T follicular helper cell (primary cell): ENCODE results near the gene PAPOLA.
"Not testable (repeated sequence)": the region's sequence is repeated elsewhere in the genome, so short reads cannot be mapped to it uniquely, and the experiment has no call there.

Source experiments
- DNase-seq: peaks from one replicate; pipeline ENCODE4 v3.0.0-alpha.2; 2020; ENCODE audit warnings: low read depth

PAPOLA gene

DNA sequence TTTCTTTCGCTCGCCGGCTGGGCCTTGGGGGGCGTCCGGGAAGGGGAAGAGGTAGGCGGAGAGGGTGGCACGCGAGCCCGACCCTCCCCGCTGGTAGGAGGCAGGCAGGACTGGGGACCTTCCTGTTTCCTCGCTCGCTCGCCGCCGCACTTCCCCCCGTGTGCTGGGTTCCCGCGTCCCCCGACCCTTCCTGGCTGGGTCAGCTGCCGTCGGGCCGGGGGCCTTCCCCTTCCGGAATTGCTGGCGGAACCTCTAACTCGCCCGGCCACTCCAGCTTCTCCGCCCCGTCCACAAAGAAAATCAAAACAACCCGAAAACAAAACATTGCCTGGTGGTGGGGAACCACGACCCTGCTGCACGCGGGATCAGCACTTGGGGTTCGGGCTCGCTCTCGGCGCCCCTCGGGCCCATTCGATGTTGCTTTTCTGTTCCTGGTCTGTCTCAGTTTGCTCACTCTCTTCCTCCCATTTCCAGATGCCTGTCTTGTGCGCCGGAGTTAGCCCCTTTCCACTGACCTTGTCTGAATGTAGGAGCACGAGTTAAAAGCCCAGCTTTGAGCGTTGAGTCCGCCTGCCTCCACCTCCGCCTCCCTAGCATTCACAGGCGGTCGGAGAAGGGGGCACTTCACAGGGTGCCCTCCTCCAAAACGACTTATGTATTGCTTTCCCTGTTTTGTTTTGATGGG, 581 bp downstream of the PAPOLA start:
- DNase-seq = no peak

DNA sequence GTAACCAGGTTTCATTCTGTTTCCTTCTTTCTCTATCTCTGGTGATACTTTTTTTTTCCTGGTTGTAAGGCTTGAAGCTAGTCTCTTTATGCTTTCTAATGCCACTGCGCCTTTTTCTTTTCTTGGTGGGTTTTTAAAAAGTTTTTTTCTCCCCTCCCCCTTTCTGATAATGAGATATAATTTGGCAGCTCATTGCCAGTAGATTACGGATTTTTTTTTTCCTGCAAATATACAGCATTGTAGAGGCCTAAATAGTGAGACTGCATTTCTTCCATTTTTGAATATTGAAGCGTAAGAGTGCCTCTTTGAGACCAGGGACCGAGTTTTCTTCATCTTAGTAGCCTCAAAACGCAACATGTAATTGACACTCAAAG, 1.1 kb downstream of the PAPOLA start:
- no peak for DNase-seq

DNA sequence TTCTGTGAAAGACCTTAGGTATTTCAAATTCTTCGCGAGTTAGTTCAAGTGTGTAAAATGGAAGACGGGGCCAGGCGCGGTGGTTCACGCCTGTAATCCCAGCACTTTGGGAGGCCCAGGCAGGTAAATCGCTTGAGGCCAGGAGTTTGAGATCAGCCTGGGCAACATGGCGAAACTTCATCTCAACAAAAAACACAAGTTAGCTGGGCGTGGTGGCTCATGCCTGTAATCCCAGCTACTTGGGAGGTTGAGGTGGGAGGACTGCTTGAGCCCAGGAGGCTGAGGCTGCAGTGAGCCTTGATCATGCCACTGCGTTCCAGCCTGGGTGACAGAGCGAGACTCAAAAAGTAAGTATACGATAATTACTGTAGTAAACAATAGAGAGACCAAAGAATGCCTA, 2.2 kb downstream of the PAPOLA start:
- not testable (repeated sequence) for DNase-seq

DNA sequence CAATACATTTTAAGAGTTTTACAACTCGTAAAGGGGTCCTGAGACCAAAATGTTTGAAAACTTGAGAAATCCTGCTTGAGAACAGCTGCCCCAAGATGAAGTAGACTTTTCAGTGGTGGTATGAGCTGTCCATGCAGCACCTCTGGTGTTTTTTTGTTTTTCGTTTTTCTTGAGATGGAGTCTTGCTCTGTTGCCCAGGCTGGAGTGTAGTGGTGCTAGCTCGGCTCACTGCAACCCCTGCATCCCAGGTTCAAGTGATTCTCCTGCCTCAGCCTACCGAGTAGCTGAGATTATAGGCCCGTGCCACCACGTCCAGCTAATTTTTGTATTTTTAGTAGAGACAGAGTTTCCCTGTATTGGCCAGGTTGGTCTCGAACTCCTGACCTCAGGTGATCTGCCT, 5.5 kb downstream of the PAPOLA start:
- no peak for DNase-seq

DNA sequence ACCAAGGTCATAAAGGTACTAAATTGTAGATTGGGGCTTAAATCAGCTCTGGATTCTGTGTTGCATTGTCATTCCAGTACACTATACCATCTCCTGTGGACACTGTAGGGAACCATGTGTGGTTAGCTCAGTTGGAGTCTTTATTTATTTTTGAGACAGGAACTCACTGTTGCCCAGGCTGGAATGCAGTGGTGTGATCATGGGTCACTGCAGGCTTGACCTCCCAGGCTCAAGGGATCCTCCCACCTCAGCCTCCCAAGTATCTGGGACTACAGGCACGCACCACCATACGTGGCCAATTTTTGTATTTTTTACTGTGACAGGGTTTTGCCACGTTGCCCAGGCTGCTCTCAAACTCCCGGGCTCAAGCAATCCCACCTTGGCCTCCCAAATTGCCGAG, 6.7 kb downstream of the PAPOLA start:
- DNase-seq = no peak

DNA sequence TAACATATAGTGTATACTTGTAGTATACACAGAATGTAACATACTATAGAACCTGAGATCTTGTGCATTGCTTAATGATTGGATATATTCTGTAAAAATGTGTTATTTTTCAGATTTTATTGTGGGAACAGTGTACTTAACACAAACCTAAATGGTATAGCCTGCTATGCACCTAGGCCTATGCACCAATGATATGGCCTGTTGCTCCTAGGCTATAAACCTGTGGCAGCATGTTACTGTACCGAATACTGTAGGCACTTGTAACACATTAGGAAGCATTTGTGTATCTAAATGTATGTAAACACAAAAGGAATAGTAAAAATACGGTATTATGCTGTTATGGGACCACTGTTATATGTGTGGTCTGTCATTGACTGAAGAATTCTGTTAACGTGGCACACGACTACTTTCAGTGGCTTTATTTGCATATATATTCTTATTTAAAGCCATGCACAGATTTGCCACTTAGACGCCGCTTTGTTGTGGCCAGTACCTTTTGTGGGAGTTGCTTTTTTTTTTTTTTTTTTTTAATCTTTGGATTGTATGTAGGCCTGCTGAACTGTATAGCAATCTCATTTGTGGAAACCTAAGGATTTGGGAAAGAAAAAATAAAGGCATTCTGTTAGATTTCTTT, 7.4 kb downstream of the PAPOLA start:
- DNase-seq = no peak

DNA sequence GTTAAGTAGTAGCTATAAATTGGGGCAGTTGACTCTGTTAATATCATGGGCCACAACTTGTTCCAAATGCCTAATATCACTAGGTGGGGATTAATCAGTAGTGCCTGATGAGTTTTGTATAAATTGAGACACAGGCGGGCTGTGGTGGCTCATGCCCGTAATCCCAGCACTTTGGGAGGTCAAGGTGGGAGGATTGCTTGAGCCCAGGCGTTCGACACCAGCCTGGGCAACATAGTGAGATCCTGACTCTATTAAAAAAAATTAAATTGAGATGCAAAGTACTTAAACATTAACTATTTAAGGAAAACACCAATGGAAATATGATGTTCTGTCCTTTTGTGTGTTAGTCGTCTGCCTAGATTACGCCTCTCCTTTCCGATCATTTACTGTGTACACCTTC, 9.0 kb downstream of the PAPOLA start:
- no peak for DNase-seq

DNA sequence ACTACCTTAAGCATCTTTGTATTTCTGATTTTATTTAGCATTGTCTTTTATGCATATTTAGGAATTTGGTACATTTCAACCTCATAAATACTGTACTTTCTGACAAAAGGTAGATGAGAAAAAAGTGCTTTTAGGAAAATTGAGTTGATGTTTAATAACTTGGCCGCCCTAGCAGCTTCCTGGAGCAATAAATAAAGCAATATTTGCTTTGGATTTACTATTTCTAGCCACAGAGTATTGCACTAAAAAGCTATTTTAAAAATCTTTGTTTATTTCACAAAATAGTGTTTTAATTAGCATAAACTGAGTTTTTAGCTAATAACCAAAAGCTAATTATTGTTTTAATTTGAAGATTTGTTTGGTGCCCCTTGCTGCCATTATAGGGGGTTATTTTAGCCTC, 9.5 kb downstream of the PAPOLA start:
- no peak for DNase-seq

DNA sequence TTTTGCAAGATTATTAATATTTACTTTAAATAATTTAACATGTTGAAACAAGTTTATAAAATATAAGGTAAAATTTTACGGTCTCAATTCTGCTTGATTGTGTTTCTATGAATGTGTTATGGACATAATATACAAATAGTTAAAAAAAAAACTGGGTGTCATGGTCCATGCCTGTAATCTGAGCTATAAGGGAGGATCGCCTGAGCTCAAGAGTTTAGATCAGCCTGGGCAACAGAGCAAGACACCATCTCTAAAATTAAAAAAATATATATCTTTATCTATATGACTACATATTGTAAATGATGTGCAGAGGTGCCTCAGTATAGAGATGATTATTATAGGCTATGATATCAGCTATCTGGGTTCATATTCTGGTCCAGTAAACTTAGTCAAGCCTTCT, 9.9 kb downstream of the PAPOLA start:
- no peak for DNase-seq

DNA sequence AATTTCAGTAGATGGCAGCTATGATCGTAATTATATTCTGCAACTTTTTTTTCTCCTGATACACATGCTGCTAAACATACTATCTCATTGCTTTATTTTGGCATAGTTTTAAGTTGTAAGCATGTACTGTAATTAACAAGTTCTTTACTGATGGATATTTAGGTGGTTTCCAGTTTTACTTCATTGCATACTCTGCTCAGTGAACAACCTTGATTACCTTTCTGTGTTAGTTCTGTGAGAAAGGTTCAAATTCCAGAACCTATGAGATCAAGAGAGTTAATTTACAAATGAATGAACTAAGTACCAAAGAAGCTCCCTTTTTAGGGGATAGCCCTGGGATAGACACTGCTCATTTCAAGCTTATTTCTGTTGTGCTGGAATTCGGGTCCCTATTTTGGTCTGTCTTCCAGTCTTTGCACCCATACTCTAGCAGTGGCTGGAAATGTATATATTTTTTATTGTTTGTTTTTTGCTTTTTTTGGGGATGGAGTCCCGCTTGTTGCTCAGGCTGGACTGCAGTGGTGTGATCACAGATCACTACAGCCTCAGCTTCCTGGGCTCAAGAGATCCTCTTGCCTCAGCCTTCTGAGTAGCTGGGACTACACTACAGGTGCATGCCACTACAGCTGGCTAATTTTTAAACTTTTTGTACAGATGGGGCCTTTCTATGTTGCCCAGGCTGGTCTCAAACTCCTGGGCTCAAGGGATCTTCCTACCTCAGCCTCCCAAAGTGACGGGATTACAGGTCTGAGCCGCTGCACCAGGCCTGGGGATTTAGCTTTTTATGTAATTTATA, 10.6 kb downstream of the PAPOLA start:
- no peak for DNase-seq

DNA sequence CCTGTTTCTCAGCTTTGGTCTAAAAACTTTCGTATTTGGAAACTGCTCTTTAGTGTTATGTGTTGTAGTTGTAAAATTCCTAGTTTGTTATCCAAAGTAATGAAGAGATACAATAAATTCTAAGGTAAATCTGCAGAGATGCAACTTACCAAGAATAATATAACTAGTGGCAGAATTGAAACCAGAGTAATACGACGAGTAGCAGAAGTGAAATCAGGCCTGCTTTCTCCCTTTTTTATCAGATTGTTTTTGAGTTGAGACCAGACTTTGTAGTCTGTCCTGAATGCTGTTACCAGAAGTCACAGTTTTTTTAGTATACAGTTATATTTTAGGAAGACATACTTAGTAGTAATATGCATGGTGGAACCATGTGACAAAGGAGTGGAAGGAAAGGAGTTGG, 12.5 kb downstream of the PAPOLA start:
- DNase-seq = no peak

DNA sequence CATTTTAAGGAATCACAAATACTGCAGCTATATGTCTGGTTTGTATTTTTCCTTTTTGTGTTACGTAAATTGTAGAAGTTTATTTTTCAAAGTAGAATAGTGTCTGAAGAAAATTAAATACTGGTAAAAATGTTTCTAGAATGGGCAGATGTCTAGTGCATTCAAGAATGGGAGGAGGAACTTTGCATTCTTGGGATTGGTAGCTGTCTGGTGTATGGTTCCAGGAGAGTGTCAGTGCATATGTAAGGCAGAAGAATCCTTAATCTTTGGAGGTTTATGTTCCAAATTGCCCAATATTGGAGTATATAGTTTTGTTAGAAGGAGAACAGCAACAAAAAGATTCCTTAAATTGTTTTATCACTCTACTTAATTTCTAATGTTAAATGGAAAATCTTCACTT, 13.5 kb downstream of the PAPOLA start:
- DNase-seq = no peak

DNA sequence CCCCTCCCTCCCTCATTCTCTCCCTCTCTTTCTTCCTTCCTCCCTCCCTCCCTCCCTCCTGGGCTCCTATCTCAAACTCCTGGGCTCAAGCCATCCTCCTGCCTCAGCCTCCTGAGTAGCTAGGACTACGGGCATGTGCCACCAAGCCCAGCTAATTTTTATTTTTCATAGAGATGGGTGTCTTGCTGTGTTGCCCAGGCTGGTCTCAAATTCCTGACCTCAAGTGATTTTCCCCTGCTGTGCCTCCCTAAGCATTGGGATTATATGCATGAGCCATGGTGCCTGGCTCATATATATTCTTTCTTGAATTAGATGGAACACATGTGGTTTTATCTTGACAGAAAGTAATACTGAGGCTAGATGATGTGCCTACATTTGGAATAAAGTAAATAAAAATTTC, 14.2 kb downstream of the PAPOLA start:
- no peak for DNase-seq

DNA sequence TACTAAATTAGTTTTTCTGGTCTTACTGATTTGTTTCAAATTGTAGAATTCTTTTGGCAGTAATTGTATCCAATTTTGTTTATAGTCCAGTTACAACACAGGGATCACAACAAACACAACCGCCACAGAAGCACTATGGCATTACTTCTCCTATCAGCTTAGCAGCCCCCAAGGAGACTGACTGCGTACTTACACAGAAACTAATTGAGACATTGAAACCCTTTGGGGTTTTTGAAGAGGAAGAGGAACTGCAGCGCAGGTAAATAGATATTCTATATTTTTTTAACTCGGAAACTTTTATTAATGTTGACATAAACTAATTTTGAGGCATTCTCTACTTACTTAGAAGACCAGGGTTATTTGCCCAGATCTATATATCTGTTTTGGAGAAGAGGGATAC, 17.8 kb downstream of the PAPOLA start:
- no peak for DNase-seq

DNA sequence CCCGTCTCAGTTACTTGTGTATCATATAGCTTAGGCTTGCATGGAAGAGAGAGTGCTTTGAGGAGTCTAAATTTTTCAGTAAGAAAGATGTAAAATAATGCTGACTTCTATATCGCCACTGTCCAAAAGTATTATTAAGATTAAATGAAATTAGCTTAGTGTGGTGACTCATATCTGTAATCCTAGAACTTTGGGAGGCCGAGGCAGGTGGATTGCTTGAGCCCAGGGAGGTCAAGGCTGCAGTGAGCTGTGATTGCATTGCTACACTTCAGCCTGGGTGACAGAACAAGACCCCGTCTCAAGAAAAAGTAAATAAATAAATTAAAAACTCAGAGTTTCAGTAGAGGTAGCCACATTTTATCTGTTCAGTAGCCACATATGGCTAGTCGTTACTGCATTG, 23.3 kb downstream of the PAPOLA start:
- no peak for DNase-seq

DNA sequence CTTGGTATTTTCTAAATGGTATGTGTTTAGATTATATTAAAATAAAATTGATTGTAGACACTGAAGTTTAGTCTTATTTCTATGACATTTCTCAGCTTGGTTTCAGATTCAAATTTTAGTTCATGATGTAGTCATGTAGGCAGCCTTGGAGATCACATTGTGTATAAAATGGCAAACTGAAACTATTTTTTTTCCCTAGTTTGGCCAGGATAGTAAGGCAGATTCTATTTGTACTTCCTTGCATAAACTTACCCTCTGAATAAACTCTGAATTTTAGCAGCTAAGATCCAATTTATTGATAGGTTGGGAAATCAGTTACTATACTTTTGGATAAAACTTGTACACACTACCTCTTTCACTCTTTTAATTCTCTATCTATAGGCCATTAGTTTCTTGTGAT, 30.4 kb downstream of the PAPOLA start:
- DNase-seq = no peak

DNA sequence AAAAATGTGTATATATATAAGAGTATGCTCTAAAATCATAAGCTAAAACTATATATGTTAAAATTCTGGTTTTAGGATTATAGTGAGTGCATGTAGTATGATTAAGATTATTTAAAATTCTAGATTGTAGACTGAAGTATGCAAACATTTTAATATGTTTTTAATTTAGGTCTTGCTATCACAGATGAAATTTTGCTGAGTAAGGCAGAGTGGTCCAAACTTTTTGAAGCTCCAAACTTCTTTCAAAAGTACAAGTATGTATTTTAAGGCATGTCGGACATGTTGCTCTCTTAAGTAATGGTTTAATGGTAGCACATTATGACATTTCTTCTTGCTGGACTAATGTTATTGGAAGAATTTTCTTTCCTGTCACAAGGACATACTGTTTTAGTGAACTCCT, 34.6 kb downstream of the PAPOLA start:
- DNase-seq = no peak

DNA sequence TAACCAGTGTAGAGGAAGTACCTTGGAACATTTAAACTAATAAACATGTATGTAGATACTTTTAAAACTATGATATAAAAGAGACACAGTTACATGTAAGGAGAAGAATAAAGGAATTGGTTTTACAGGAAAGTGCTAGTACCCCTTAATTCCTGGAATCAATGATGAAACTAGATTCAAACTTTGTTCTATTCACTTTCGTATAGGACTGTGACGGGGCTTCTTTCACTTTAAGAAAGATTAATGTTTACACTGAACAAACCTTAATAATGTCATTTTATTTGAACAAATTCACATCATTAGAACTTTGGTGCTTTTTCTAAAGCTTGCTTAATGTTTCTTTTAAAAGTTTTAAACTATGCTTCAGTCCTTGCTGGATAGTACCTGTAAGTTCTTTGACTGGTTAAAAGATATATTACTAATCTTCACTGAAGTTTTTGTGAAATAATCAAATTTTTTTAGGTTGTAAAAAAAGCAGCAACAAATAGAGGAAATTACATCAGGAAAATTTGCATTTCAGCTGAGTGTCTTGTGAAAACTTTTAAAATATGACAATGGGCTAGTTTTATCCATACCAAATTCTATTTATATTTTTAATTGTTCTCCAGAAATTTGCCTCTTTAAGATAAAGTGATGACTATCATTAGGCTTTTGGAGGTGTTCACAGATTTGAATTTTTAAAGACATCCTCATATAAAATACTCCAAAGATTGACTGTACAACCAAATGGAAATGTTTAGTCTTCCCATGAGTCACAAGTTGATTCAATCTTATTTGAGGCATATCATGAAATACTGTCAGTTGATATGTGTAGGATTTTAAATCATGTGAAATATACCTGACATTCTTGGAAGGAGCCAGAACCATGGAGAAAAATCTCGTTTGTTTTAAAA, 36.2 kb downstream of the PAPOLA start:
- no peak for DNase-seq

DNA sequence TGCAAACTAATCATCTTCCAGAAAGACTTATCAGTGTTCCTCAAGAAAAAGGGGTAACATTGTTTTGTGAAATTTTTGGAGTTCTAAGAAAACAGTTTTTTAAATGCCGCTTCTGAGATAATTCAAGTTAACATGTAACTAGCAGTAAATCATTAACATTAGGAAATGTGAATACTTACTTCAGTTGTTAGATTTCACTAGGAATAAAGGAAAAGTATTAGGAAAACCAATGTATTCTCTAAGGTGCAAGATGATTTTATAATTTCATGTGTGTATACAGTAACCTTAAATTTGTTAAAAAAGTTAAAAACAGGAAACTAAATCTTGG, 36.8 kb downstream of the PAPOLA start:
- no peak for DNase-seq

DNA sequence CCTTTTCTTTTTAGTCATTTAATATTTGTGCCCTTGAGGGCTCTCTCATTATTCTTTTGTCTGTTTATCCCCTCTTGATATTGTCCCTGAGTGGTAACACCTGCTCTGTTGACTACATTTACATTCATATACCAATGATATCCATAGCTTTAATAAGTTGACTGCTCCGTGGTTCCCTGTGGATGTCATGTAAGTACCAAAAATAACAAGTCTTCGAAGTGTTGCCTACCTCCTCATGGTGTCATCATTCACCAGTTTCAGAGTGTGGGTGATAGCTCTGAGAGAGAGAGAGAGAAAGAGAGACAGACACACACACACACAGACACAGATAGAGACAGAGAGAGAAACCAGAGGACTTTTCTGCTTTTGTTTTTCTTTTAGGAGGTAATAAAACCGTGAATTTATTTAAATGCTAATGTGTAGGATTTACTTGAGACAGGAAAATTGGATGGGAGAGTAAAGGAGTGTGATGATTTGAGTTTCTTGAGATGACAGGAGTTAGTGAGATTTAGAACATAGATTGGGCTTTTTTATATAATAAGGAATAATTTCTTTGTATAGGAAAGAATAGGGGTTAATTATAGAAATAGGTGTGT, 52.2 kb downstream of the PAPOLA start:
- DNase-seq = no peak

DNA sequence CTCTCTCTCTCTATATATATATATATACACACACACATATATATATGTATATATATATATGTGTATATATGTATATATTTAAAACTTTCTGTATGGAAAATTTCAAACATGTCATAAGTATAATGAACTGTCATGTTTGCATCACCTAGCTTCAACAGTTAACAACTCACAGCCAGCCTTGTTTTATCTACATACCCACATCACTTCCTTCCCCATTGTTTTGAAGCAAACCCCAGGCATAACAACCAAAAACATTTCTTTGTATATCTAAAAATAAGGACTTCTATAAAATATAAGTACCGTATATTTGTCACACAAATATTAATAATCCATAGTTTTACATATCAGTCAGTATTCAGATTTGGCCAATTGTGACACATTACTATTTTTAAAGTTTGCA, 57.4 kb downstream of the PAPOLA start:
- no peak for DNase-seq

DNA sequence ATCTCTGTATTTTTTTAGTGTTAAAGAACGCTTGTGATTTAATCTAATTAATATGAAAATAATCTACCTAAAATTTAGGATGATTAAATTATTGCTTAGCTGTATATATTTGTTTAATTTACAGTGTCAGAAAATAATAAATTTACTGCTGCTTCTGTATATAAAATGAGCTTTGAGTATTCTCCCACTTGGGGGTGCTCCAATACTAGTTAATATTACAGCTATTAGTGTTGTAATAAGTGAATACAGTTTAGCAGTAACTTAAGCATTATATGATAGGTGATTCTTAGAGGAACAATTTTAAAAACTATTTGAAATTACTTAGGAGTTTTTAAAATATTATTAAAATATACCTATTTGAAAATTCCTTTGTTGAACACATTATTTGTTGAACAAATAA, 62.2 kb downstream of the PAPOLA start:
- no peak for DNase-seq
